DMS79 (cell line): ENCODE results near the gene SKAP1.
"Not testable (repeated sequence)": the region's sequence is repeated elsewhere in the genome, so short reads cannot be mapped to it uniquely, and the experiment has no call there.

ENCODE experiments used
- DNase-seq: peaks from one replicate; lab custom pipeline; 2025; lab: John Stamatoyannopoulos, UW

The SKAP1 gene

DNA sequence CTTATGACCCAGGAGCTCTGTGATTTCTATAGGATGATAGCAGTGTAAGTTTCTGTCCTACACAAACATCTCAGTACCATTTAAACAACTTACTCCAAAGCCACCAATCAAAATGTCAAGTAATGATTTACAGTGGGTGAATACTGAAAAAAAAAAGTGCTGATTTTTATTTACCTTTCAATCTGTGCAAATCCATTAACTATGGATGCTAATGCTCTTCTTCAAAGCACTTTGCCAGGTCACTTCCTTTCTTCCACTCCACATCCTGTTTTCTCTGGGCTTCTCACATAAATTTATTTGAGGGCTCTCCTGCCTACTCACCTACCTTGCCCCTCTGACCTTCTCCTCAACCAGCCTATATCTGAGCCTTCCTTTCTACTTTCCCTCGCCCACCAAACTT lies 101.6 kb downstream of the SKAP1 start:
- DNase-seq: no peak

DNA sequence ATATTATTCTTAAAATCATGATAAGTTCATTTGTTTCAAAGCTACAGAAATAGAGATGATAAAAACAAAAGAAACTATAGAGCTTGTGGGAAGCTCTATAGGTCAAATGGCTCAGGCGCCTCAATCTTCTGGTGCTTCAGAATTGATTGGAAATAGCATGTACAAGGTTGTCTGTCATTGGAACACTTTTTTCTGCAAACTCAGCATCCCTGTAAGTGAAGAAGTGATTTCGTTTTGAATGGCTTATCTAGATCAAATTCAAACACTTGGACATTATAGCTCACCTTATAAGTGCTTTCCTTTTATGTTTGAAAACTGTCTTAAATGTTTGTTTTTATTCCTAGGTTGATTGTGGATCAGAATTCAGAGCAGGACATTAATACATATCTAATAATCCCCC lies 103.7 kb downstream of the SKAP1 start:
- DNase-seq: no peak

DNA sequence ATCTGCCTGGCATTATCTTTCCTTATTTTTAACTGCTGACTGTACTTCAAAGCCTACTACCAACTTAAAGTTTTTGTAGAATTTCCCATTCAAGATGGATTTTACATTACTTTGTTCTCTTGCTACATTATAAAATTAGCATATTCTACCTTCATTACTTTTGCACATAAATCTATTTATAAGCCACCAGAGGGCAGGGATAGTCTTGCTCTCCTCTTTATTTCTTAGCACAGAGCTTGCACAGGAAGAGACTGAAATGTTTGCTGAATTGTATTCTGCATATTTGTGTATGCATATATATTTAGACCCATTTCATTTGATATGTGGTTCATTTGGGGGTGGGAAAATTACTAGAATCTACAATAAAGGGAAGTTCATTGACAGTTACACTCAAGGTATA lies 108.0 kb downstream of the SKAP1 start:
- no peak for DNase-seq

DNA sequence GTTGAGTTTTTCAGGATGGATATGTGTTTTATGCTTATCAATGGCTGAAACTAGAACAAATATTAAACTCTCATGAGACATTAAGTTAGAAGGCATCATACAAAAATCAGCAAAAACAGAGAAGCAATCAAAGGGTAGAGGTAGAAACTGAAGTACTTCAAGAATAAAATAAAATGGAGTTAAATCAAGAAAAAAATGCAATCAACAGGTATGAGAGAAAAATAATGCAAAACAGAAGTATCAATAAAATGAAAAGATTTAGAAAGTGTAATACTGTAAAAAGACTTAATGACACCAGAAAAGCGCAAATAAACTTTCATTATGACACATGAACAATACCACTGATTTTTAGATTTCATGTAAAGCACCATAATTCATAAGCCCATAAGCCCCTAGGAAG lies 112.3 kb downstream of the SKAP1 start:
- DNase-seq: no peak

DNA sequence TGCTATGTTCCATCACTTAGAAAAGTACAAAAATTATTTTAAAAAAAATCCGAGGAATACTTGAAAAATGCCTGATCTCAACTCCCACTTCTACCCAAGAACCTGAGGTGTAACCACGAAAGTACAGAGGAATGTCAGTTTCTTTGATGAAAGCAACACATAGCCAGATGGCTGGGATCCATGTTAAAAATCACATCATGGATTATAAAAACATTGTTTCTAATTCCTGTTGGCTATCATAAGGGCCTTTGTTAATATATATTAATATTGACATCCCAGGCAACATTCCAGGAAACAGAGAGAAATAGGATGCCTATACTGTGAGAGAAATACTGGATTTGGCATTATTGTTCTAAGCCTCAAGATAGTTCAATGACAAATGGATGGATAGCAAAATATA lies 115.3 kb downstream of the SKAP1 start:
- no peak for DNase-seq

DNA sequence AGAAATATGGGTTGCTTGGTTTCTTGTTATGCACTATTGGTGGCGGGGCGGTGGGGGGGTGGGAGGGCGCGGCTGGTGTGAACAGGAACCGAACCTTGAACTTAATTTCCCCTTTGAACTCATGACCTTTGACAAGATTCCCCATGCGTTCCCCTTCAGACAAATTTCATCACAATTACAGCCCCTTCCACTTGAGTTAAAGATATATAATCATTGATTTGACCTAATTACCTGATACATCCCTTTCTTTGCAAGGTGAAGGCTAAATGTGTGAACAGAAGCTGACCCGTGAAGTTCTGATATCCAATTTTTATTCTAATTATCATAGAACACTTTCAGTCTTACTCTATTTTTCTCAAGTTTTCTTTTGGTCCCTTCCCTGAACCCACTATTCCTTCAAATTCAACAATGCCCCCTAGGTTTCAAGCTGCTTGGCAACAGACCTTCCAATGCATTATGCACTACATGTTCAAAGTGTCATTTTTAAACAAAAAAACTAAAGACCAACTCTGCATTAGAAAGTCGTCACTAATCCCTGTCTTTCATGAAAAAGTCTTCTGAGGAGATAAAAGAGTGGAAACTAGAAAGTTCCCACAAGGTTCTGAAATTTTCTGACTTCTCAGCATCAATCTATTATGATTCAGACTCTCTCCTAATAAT lies 116.8 kb downstream of the SKAP1 start:
- no peak for DNase-seq

DNA sequence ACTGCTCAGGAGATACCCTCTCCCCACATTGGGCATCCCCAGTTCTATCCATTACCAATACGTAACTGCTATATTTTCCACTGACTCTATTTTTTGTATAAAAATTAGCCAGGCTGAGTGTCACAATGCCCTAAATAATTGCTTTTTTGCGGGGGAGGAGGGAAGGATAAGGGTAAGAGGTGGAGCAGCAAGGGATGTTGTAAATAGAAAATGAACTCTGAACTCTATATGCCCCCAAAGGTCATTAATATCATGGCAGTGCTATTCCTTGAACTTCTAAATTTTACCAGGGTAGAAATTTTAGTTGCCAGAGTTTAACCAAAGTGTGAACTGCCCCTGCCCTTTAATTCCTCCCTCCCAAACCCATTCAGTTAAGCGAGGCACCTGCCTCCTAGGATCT lies 118.7 kb downstream of the SKAP1 start:
- DNase-seq: no peak

DNA sequence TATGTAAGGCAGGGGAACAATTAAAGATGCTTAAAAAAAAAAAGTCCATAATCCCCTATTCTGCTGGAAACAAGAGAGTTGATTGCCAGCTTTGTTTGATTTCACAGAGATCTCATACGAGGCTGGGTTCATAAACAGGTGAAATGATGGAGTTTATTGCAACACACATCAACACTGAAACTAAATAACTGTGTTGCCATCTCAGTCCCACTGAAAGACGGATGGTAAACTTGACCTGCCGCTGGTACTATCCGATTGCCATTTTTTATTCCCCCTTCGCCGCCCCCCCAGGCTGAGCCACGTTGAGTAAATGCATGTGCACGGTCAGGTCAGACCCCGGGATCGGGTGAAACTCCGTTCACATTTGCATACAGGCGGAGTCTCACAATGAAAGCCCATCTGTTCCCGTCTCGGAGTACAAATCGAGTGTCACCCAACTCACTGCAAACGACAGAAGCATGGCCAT lies 119.2 kb downstream of the SKAP1 start:
- no peak for DNase-seq

DNA sequence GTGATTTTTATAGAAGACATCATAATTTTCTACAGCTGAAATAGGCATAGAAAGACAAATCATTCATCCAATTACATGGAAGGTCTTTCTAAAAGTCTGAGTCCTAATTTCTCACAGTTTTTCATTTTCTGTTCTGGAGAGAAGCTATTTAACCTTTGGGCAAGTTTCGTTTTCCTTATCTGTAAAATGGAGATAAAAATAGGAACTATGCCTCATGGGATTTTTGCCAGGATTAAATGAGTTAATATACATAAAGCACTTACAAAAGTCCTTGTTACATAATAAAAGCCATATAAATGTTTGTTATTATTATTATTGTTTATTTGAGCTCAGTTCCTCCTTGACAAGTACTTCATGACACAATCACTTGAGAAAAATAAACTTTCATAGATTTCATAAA lies 121.4 kb downstream of the SKAP1 start:
- no peak for DNase-seq

DNA sequence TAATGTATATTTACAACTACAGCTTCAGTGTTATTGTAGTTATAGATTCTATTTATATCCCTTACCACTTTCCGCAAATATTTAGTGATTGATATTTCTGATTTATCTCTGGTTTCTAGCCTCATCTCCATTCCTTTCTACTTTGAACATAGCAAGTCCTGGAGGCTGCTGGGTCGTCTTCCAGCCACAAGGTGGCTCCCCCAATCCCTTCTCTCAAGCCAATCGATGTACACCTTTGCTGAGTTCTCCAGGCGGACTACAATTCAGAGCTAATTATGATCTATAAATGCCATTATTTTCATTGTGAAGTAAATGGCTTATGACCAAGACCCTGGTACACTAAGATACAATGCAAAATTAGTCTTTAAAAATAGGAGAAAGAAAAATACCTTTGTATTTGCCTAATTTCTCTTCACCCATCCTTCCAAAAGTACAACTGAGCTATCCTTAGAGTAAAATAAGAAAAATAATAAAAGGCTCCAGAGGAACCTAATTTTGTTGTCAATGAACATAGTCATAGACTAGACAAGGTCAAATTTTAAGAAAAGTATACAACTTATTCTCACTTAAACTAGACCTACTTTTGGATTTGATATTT lies 122.1 kb downstream of the SKAP1 start:
- DNase-seq: no peak

DNA sequence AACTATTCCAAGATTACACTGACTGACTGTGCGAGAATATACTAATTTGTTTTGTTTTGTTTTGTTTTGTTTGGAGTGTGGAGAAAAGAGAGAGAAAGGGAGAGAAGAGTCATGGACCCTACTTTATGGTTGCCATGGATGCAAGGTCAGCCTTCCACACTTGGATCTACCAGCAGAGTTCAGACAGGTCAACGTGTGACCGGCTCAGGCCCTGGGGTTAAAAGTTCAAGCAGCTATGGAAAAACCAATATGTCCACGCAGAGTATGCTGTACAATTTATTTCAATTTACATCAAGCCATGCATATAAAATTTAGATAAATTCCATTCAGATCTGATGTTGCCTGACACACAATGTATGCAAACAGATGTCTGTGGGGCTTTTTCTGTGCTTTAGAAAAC lies 122.8 kb downstream of the SKAP1 start:
- no peak for DNase-seq

DNA sequence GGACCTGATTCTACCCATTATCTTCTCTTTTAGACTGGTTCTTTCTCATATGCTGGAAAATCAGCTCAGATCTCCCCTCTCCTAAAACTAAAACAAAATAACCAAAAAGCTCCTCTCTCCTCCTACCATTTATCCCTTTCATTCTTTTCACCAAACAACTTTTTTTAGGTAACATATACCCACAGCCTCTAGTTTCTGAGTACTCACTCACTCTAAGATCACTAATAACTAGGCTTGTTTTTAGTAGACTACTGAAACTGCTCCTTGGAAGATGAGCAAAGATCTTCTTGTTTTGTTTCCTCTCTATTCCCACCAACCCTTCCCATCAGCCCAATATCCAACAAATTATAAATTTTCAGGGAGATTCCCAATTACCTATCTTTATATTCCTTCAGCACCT lies 129.0 kb downstream of the SKAP1 start:
- DNase-seq: no peak

DNA sequence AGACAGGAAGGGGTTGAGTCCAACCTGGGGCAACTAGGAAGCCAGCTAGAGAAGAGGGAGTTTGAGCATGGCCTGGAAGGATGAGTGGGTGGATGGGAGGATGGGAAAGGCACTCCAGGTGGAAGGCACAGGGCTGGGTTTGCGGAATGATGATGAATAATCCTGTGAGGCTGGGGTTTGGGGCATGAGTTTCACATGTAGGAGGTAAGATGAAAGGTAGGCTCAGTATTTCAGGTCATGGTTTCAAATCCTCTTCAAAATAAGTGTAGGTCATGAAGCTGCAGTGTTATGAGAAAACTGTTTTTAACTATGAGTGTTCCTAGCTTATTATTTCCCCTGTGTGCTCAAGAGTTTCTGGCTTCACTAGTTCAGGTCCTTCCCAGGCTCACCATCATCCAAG lies 130.3 kb downstream of the SKAP1 start:
- no peak for DNase-seq

DNA sequence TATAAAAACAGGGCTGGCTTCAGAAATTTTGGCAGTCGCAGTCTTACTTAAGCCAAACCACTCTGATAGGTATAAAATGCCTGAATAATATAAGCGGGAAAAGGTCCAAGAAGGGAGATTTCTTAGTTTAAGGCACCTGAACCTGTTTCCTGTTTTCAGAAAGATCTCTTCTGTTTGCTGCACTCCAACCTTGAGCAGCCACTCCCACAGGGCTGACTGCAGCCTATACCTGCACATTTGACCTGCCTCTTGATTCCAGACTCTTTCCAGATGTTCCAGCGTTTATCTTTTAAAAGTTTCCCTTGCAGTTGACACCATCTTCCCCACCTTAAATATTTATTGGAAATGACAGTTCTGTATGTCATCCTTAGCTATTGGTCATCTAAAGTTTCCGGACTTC lies 132.2 kb downstream of the SKAP1 start:
- no peak for DNase-seq

DNA sequence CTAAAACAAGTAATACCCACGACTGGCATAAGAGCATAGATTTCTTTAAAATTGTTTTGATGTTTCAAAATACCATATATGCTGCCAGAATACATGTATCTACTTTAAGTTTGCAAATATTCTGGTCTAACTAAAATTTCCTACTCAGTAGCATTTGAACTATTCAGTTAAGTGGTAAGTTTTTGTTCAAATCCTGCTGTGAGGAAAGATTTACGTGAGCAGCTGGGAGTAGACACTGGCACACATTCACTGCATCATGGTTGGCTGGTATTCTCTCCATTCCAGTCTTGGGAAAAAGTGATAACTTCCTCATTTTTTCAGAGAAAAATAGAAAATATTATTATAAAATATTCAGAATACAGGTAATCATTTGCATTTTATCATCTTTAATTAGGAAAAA lies 133.6 kb downstream of the SKAP1 start:
- DNase-seq: no peak

DNA sequence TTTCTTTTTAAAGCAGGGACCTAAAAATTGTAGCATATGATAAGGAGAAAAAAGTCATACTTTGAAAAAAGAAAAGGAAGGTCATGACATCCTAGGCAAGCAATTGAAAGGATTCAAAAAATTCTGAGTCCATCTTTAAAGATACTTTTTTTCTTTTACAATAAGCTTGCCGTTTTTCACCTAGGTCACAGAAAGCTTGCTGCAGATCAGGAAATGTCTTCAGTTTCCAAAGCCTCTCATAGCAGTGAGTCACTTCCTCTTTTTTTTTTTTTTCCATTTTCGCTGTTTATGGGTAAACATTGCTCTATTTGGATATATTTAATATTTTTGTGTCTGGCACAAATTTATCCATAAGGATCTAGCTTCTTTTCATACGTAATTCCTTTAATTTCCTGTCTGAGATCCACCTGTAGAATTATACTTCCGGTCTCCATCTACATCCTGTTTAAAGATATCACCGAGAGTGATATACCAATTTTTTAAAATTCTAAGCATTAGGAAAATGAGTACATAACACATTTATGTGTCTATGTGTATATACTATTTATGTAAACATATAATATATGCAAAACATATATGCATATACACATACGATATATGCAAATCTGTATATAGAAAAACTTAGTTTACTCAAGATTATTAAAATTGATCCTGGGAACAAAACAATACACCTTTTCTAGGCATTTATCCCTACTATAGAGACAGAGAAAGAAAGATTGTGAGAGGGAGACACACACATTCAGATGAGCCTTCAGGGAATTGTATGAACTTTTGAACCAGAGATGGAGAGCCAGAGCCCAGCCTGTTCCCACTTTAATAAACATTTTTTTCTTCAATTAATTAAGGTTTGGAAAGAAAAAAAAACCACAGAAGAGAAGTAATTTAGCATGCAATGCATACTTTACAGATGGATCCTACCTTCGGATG lies 134.4 kb downstream of the SKAP1 start:
- no peak for DNase-seq

DNA sequence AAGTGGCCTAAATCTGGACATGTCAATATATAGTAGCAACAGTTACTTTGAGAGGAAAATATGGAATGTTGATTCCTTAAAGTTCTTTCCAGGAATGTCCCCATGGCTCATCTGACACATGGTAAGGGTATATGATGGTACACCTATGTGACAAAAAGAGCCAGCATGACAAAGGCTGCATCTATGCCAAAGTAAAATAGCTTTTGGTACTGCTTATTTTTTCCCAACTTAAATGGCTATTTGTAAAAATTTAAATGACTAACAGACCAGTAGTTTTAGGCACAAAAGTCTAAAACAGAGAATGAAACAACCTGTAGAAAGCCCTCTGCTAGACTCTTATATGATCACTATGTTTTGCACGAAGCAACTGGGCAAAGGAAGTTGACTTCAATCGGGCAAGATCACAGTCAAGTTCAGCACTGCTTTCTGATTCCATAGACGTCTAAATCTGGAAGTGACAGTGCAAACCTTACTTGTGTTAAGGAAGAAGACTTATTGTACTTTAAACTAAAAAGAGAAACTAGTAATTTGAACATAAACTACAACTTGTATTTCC lies 135.1 kb downstream of the SKAP1 start:
- no peak for DNase-seq

DNA sequence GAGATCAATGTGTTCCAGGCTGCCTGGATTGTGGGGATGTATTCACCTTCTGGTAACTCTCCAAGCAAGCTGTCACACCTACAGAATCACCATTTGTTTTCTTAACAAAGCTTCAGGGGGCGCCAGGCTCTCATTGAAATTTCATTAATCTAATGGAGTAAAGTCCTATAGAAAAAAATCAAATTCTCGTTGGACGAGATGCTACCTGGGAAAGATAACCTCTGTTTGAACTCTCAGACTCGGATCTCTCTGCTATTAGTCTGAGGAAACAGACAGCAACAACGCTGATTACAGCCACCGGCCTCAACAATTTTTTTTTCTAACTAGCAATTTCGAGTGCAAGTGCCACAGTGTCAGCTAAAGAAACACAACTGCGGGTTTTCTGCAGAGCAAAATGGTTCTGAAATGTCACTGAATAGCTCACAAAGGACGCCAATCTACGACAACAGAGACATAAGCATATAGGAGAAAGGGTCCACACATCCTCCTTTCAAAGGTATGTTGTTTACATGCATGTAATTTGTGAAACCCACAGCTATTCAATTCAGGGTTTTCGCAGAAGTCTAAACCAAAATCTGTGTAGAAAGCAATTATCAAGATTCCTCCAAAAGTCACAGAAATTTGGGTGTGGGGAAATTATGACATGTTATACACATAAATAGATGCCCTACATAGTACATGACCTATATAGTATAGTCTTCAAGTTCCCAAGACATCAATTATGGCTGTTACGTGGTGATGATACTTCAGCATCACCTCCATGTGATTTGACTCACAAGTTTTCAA lies 135.8 kb downstream of the SKAP1 start:
- DNase-seq: no peak

DNA sequence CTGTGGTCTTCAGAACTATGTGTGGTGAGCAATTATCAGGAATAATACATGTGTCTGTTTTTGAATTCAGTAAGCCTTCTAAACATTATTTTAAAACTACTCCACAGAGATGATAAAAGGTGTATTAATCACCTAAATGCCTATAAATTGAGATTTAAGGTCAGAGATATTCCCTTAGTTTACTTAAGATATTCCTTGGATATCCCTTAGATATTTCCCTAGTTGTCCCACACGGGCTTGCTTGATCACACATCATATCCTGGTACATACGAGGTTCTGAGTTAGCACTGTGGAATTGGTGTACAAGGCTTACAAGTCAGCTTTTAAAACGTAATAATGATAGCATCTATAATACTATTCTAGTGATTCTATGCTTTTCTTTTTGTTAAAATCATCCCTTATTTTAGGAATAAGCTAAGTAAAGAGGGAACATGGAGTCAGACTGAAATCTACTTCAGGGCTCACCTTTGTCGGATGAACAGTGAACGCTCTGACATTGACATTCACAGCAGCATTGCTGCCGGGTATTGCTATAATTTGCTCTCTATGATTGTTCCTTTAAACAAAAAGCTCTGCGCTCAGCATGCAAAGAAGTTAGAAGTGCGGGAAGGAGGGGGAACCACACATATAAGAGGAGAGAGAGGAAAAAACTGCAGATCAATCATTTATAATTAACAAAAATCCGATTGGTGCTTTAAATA lies 136.5 kb downstream of the SKAP1 start:
- no peak for DNase-seq

DNA sequence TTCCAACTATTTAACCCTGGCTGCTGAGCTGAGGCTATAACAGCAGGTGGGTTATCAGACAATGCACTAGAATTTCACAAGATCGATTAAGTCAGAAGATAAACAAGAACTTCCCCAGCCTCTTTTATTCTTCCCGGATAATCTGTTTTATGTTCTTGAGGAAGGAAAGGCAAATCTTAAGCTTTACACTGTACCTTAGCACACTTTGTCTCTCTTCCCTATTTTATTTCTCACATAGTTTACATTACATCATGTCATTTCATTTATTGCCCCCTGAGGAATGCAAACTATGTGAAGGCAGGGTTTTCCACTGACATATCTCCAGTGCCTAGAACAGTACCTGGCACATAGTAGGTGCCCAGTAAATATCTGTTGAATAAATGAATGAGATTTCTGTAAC lies 139.6 kb downstream of the SKAP1 start:
- no peak for DNase-seq

DNA sequence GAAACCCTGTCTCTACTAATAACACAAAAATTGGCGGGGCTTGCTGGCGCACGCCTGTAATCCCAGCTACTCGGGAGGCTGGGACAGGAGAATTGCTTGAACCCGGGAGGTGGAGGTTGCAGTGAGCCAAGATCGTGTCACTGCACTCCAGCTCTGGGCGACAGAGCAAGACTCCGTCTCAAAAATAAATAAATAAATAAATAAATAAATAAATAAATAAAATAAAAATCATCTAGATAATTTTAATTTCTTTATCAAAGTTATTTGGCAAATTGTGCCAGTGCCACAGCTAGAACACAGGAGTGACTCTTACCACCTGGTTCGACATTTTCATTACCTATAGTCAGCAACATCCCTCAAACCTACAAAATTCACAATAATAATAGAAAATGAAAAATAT lies 143.1 kb downstream of the SKAP1 start:
- not testable (repeated sequence) for DNase-seq
